Bone marrow (tissue), 2 donors: Measurements from ENCODE around the gene CST7.
"Not testable (repeated sequence)": the region's sequence is repeated elsewhere in the genome, so short reads cannot be mapped to it uniquely, and the experiment has no call there.

Experiments
- DNase-seq, 2 donors: peaks; one replicate each; lab custom pipeline; 2025; lab: John Stamatoyannopoulos, UW

CST7 gene

GRCh38 chr20:24929867-24930723 lies 19.0 kb upstream of the CST7 start:
- DNase-seq, result not testable (repeated sequence)

- not testable (repeated sequence) for DNase-seq
Observed at GRCh38 chr20:24930724-24931688, 18.1 kb upstream of the CST7 start.

GRCh38 chr20:24931893-24932292 lies 17.2 kb upstream of the CST7 start:
- peak in 1 of 2 donors; percentile 17 for DNase-seq

- no peak for DNase-seq
Observed at GRCh38 chr20:24933266-24933908, 15.7 kb upstream of the CST7 start.

- no peak for DNase-seq
Observed at GRCh38 chr20:24934101-24934661, 14.9 kb upstream of the CST7 start.

- DNase-seq, result no peak
Observed at GRCh38 chr20:24934716-24935115, 14.4 kb upstream of the CST7 start.

- DNase-seq, result no peak
Observed at GRCh38 chr20:24935140-24935539, 13.9 kb upstream of the CST7 start.

- DNase-seq, result no peak
Observed at GRCh38 chr20:24935766-24936525, 13.1 kb upstream of the CST7 start.

GRCh38 chr20:24936526-24937407 lies 12.3 kb upstream of the CST7 start:
- DNase-seq, result no peak

- no peak for DNase-seq
Observed at GRCh38 chr20:24937579-24937978, 11.5 kb upstream of the CST7 start.

GRCh38 chr20:24938498-24938897 lies 10.6 kb upstream of the CST7 start:
- DNase-seq, result no peak

GRCh38 chr20:24939036-24939435 lies 10.0 kb upstream of the CST7 start:
- DNase-seq, result no peak

GRCh38 chr20:24942679-24943078 lies 6.4 kb upstream of the CST7 start:
- DNase-seq, result no peak

- no peak for DNase-seq
Observed at GRCh38 chr20:24943196-24943595, 5.9 kb upstream of the CST7 start.

GRCh38 chr20:24943731-24944130 lies 5.3 kb upstream of the CST7 start:
- DNase-seq, result no peak

GRCh38 chr20:24946376-24946775 lies 2.7 kb upstream of the CST7 start:
- DNase-seq, result not testable (repeated sequence)

GRCh38 chr20:24948396-24948938 lies 602 bp upstream of the CST7 start:
- not testable (repeated sequence) for DNase-seq

- no peak for DNase-seq
Observed at GRCh38 chr20:24949756-24950127, 673 bp downstream of the CST7 start.

GRCh38 chr20:24950128-24950835 lies 1.2 kb downstream of the CST7 start:
- DNase-seq, result no peak
